GM21423 (cell line): ENCODE data around the gene LIN54.
"Not testable (repeated sequence)": the region's sequence is repeated elsewhere in the genome, so short reads cannot be mapped to it uniquely, and the experiment has no call there.

Experiments
- ATAC-seq: cut with Tn5 transposase; IDR thresholded peaks from one replicate; pipeline ENCODE4 v1.9.1; 2021; ENCODE audit warnings: mild to moderate bottlenecking, moderate library complexity; ENCODE audit not compliant: unreplicated experiment

LIN54 gene

DNA sequence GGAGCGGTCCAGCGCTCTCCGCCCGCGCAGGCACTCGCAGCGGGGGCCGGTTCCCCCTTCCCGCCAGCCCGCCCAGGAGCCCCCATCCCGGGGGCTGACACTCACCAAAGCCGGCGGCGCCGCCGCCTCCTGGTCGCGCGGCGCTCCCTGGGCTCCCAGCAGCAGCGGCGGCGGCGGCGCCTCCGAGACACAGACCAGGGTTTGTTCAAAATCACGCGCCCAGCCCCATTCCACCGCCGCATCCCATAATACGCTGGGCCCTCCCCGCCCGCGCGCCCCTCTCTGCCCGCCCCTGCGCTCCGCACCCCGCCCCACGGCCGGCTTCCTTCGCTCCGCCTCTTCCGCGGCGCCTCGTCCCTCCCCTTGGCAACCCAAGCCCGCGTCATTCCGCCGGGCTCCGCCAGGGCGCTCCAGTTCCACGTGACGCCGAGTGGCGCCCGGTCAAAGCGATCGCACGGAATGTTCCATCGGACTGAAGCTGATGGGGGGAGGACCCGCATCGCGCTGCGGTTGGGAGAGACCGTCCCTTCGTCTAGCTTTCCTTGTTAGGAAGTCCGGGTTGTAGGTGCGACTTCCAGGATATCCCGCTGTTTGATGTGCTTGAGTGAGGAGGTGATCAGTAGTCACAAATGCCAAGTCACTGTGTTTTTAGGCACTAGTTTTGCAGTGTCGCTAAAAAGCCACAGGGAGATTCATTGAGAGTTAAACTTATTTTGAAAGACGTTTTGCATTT, 2.2 kb upstream of the LIN54 start:
- peak; percentile 85 for ATAC-seq

DNA sequence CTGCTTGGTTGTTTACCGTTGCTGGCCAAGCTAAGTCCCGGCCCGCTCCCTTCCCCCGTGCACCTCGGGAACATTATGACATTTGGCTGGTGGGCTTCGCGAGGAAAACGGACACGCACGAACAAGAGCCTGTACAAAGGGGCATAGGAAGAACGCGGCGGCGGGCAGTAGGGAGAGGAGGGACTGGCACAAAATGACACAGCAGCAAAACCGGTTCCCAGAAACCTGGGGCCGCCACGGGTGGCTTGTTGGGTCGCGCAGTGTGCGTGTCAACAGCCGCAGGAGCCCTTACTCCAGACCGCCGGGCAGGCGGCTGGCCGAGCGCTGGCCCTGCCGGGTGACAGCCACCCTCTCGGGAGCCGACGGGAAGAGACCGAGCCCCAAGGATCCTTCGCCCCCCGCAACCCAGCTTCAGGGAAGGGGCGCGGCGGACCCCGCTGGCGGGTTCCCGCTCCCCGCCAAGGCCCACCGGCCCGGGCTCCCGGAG, 1.6 kb upstream of the LIN54 start:
- ATAC-seq = no peak

DNA sequence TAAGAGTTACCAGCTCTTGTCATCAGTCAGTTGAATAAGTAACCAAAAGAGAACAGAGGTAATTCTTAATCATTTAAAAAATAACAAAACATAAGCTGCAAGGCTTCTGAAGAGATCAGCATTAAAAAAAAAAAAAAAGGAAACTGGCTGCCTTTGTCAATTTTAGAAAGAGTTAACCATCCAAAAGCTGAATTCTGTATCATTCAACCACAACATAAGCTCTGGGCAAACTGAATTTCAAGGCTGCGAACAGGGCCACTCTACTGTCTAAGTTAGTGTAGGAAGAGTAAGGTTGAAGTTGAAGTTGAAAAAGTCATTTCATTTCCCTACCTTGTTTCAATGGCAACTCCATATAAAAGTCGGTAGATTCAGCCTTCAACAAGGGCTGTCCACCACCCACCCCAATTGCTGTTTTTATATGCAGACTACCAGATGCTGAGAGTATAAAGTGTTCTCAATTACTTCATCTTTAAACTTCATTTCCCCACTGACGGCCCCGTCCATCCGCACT, 1.1 kb upstream of the LIN54 start:
- no peak for ATAC-seq

DNA sequence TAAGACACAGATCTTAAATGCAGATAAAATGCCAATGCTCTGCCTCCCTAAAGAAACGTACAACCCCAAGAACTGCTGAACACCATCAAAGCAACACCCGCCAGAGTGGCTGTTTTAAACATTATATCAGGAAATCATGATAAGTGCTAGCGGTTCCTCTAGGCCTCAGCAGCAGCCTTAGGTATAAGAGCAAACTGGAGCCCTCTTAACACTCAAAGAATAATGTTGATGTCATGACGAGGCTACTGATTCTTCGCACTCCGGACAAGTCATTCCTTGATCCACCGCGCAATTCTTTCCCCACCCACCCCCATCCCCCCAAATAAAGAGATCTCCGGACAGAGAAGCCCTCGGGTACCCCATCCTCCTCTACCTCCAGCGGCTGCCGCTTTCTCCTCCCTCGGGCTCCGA, 507 bp downstream of the LIN54 start:
- no peak for ATAC-seq

DNA sequence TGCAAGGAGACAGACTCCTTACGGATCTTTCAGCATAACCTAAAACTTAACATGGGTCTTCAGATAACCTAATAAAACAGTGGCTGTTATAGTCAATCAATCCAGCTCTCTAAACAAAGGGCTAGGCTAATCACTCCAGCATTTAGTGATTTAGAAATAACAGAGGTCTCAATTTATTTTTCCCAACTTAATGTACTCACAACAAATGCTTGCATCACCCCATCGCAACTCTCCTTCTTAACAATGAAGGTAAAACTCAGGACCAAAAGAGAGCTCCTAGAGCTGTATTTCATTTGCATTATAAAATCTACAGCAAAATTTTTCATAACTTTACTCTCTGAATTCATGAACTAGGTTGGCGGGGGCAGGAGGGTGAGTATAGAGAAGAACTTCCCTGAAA, 1.1 kb downstream of the LIN54 start:
- no peak for ATAC-seq

DNA sequence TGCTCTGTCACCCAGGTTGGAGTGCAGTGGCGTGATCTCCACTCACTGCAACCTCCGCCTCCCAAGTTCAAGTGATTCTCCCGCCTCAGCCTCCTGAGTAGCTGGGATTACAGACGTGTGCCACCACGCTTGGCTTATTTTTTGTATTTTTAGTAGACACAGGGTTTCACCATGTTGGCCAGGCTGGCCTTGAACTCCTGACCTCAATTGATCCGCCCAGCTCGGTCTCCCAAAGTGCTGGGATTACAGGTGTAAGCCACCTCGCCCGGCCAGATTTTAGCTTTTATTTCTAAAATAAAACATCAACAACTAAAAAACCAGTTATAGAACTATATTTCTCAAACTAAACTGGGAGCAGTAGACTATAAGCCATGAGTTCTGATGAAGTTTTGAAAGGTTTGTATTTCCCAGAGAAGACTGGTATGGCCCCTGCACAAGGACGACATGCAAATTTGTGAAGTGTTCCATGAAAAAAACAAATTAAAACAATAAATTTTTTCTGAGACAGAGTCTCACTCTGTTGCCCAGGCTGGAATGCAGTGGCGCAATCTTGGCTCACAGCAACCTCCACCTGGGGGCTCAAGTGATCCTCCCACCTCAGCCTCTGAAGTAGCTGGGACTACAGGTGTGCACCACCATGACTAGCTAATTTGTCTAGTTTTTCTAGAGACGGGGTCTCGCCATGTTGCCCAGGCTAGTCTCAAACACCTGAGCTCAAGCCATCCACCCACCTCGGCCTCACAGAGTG, 7.4 kb downstream of the LIN54 start:
- not testable (repeated sequence) for ATAC-seq

DNA sequence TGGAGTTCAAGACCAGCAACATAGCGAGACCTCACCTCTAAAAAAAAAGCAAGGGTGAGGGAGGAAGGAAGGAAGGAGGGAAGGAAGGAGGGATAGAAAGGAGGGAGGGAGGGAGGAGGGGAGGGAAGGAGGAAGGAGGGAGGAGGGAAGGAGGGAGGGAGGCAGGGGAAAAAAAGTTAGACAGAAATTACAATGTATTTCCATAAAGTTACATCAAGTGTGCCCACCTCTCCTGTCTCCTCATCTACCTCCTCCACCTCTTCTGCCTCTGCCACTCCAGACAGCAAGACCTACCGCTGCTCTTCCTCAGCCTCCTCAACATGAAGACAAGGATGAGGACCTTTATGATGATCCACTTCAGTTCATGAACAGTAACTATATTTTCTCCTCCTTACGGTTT, 8.3 kb downstream of the LIN54 start:
- ATAC-seq = no peak

DNA sequence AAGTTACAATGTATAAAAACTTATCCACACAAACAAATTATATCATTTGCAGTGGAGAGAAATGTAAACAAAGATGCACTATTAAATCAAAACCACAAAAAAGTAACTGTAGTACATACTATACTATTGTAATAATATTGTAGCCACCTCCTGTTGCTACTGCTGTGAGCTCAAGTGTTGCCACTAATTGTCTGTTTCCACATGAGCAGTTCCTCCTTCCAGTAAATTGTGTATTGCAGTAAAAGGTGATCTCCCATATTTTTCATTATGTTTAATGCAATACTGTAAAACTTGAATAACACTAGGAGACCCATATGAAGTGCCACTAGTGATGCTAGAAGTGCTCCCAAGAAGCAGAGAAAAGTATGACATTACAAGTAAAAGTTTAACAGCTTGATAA, 11.7 kb downstream of the LIN54 start:
- no peak for ATAC-seq

DNA sequence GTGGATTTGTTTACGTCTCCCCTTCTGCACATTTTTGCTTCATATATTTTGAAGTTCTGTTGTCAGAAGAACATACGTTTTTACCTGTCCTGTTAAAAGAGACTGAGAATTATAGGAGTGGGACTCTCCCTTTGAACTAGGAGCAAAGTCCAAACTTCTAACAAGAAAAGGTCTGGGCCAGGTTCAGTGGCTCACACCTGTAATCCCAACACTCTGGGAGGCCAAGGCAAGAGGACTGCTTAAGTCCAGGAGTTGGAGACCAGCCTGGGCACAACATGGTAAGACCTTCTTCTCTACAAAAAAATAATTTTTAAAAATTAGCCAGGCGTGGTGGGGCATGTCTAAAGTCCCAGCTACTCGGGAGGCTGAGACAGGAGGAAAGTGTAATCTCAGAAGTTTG, 15.8 kb downstream of the LIN54 start:
- ATAC-seq = no peak

DNA sequence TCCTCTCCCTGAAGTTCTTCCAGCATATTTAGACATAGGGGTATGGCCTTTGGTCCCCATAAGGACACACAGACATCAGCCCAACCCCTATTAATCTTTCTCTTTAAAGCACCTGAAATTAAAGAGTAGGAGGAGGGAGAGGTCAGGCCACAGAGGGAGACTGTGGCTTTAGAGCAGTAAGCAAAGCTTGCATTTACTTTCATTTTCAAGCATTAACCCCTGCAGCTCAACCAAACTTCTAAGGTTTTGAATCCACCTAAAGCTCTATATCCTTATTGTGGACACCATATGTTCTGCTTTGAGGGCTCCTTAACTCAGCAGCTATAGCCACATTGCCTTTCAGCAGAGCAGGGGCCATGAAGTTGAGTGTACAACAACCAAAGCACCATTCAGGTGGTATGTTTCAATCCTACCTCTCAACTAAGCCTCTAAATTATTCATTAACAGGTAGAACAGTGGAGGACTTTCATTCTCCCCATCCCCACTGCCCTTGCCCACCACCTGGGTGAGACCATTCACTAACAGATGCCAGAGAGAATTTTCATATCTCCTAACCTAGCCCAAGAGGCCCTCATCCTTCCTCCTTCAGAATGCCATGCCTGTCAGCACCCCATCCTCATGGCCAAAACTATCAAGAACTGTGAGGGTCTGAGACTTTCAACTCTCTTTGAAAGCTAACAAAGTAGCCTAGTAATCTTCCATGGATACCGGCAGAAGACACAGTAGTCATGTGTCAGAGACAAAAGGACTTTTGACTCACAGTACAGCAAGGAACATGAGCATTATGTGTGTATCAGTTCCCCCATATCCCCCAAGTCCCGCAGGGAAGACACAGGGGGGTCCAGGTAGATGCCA, 20.8 kb downstream of the LIN54 start:
- ATAC-seq = peak; percentile 84

DNA sequence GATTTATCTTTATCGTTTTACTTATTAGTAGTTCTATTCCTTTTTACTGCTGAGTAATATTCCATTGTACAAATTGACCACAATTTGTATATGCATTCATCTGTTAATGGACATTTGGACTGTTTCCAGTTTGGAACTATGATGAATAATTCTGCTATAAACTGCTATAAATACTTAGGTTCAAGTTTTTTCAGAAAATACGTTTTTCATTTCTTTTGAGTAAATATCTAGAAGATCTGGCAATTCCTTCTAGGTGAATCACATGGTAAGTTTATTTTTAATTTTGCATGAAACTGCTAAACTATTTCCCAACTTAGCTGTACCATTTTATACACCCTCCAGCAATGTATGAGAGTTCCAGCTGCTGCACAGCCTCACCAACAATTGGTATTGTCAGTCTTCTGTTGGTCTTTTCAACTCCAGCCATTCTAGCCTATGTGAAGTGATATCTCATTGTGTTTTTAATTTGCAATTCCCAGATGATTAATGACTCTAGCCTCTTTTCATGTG, 22.2 kb downstream of the LIN54 start:
- ATAC-seq = no peak

DNA sequence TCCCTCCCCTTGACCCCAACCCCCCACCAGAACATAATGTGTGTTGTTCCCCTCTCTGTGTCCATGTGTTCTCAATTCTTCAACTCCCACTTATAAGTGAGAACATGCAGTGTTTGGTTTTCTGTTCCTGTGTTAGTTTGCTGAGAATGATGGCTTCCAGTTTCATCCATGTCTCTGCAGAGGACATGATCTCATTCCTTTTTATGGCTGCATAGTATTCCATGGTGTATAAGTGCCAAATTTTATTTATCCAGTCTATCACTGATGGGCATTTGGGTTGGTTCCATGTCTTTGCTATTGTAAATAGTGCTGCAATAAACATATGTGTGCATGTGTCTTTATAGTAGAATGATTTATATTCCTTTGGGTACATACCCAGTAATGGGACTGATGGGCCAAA, 23.1 kb downstream of the LIN54 start:
- ATAC-seq = not testable (repeated sequence)

DNA sequence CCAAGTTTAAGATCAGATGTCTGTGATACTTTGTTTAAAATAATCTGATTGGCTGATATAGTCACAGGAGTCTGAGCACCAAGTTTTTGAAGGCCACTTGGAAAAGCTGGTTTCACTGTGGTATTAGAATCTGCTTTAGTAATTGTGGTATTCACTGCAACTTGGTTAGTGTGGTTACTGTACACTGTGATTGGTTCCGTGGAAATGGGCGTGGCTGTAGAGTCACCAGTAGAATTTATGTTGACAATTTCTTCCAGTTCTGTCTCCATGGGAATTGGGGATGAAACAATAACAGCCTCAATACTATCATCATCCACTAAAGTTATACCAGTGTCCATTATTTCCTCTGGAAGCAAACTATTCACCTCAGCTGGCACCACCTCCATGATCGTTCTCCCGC, 26.2 kb downstream of the LIN54 start:
- ATAC-seq = no peak

DNA sequence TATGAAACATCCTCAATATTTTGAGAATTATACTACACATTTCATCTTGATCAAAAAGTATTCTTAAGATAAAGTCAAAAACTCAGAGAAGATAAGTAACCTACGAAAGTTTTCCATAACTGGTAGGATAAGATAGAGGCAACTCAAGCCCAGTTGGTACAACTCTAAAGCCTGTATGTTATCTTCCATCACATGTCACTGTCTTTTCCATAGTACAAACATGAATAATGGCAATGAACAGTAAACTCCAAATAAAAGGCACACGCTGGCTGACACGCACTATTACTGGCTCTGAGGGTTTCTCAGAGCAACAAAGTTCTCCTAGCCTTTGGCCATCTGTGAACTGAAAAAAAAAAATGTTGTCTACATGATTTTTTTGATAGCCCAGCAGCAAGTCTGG, 27.2 kb downstream of the LIN54 start:
- no peak for ATAC-seq

DNA sequence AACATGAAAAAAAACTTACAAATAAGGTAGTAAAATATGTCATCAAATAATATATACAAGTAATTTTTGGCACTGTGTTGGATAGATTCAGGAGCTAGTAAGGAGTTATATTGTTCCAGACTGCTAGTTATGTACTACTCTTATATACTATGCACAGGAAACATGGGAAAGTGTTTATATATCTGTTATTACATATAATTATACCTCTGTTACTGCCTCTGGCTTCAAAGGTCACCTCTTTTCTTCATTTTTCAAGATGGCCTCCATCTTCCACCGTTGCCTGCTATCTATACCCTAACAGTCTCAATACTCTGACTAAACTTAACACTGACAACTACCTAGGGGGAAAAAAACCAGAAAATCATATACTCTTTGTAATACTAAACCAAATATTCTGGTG, 29.5 kb downstream of the LIN54 start:
- ATAC-seq = no peak

DNA sequence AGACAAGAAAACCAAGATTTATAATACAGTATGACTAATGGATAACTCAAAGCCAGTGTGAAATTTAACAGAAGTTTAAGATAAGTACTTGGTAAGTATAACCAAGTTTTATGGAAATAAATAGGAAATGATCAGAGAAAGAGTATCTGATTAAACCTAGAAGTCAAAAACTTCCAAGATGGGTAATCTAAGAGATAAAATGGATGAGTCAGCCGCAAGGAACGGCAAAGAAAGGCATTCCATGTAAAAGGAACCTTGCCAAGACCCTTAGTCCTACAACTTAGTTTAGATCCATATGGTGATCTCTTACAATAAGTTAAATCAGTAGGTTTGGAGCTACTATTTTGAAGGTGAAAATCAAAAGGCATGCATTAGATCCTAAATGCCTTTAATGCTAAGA, 34.8 kb downstream of the LIN54 start:
- no peak for ATAC-seq

DNA sequence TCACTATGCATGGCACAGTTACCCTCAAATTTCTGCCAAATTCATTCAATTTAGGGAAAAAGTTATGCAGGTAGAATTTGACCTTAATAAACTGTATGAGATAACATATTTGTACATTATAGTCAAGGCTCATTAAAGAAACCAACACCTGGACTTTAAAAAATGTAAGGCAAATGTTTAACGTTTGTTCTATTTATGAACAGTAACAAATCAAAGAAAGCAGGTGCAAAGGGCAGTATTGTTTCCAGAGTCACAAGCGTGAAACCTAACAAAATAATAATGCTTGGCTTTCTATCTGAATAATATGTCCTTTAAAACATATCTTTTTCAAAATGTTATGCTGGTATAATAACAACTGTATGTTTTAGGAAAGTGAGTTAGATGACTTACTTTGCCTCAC, 41.2 kb downstream of the LIN54 start:
- ATAC-seq = no peak

DNA sequence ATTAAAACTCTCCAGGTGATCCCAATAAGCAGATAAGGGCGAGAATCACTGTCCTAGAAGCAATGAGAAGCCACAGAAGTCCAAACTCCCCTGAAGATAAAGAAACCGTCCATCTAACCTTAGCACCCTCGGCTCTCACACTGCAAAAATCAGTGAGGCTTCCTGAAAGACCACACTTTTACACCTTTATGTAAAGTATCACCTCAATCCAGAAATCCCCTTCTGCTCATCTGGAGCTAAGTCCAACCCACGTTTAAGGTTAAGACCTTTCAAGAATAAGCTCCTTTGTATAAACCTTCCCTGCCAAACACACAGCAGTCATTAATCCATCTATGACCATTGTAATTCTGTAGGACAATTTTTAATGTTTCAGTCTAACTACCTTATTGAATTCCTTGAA, 41.7 kb downstream of the LIN54 start:
- ATAC-seq = no peak

DNA sequence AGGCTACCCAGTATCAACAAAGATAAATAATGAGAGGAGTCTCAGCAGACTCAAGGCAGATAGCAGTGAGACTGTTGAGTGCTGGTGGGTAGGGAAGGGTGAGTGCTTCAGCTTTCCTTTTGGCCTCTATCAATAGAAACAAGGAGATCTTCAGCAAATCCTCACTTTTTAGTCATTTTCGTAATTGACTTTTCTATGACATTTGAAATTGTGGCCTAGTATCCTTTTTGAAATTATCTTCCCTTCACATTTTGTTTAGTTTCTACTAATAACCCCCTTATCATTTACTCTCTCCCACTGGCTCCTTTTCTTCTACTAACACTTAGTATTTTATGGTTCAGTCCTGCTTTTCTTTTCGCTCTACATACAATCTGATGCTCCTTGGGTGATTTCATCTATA, 44.9 kb downstream of the LIN54 start:
- no peak for ATAC-seq

DNA sequence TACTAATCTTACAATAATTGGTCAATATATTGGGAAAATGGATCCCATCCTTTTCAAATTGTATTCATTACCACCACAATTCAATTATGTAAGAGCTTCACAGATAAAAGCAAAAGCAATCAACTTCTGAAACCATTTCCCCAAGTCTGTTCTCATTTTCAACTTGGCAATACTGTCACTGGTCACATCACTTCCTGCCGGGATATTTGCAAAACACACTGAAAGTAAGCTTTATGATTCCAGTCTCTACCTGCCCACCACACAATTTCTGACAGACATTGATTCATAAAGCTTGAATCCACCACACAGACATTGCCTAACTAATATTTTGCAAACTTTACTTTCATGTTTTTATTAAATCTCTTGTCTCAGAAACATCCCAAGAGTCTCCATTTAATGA, 53.6 kb downstream of the LIN54 start:
- no peak for ATAC-seq

DNA sequence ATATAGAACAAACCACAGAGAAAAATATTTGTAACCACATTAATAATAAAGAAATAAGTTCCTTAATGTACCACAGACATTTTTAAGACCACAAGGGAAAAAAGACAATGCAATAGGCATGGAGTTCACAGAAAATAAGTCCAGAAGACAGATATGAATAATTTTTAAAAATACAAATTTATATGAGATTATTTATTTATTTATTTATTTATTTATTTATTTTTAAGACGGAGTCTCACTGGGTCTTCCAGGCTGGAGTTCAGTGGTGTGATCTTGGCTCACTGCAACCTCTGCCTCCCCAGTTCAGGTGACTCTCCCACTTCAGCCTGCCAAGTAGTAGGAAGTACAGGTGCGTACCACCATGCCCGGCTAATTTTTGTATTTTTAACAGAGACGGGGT, 56.4 kb downstream of the LIN54 start:
- ATAC-seq = no peak
